Stomach (tissue), 4 donors: Measurements from ENCODE around the gene ZFPM1.

ENCODE experiments used
- EP300 ChIP-seq: sonication (generic); formaldehyde crosslinking; IDR thresholded peaks from one replicate; pipeline ENCODE4 v1.6.1; 2017; ENCODE audit warnings: antibody characterized with exemption
- TF ChIP-seq, protein P1 (sequence below), 7 experiments: fragments of 450-650 bp in 4 of 7; fragments of 200-600 bp in 3 of 7; sonication (generic) in 3 of 7; IDR thresholded peaks; one replicate each; pipeline ENCODE4 v1.5.1; 2016 to 2019; ENCODE audit warnings: antibody characterized with exemption in 7 of 7, control low read depth in 2 of 7, mild to moderate bottlenecking in 1 of 7

DNA sequence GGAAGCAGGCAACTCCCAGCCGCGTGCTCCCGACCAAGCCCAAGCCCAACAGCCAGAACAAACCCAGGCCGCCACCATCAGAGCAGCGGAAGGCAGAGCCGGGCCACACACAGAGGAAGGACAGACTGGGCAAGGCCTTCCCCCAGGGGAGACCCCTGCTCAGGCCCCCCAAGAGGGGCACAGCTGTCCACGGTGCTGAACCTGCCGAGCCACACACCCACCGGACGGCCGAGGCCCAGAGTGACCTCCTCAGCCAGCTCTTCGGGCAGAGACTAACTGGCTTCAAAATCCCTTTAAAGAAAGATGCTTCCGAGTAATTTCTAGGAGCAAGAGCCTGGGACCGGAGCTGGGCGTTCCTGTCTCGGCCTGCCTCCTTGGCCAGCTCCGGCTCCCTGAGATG is 14.1 kb upstream of the ZFPM1 start:
- TF ChIP-seq, protein P1, sequence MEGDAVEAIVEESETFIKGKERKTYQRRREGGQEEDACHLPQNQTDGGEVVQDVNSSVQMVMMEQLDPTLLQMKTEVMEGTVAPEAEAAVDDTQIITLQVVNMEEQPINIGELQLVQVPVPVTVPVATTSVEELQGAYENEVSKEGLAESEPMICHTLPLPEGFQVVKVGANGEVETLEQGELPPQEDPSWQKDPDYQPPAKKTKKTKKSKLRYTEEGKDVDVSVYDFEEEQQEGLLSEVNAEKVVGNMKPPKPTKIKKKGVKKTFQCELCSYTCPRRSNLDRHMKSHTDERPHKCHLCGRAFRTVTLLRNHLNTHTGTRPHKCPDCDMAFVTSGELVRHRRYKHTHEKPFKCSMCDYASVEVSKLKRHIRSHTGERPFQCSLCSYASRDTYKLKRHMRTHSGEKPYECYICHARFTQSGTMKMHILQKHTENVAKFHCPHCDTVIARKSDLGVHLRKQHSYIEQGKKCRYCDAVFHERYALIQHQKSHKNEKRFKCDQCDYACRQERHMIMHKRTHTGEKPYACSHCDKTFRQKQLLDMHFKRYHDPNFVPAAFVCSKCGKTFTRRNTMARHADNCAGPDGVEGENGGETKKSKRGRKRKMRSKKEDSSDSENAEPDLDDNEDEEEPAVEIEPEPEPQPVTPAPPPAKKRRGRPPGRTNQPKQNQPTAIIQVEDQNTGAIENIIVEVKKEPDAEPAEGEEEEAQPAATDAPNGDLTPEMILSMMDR (IDR thresholded peaks at IDR 0.05): no peak
- TF ChIP-seq EP300: no peak
